Amygdala (tissue), 56 donors: ENCODE measurements around the gene PLCL1.

Experiments used
- DNase-seq, 56 donors: peaks; one replicate each; lab custom pipeline; 2025; lab: John Stamatoyannopoulos, UW

PLCL1 gene

DNA sequence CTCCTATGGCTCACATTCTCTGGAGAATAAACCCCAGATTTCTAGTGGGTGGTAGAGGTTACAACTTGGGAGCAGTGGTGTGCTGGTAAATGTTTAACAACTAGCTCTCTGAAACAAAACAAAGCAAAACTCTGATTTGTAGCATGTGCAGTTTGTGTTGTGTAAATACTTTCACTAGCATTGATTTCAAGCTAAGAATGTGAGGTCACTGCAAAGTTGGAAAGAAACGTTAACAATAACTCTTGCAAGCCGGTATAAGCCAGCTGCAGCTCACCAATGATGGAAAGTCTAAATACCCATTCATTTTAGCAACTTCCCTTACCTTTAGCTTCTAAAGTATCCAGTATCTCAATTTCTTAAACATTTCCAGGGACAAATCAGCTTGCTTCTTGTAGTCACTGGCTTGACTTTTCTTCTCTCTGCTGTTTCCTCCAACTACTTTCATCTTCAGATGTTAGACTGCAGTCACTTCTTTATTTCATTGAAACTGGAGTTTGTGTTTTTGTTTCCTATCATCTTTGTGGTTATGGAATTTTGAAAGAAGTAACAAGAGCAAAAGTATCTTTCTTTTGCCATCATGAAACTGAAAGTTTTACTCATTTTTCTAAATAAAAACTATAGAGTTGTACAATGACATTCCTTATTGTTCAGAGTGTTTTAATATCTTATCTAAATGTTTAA is 140.2 kb downstream of the PLCL1 start:
- DNase-seq: no peak

DNA sequence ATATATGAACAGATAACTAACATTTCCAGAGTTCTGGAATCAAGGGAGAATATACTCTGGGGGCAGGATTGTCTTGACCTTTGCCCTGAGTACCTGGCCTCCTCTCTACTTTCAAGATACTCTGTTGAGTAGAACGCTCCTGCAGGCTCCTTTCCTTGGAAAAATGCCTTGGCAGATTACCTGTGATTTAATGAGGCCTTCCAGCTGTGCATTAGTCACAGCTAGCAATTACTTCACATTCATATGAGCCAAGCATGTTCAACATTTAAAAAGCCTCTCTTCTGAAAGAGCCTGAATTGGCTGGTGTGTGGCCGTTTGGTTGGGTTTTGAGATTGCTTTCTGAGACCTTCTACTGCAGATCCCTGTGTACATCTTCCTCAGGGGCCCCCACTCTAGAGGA is 142.2 kb downstream of the PLCL1 start:
- no peak for DNase-seq

DNA sequence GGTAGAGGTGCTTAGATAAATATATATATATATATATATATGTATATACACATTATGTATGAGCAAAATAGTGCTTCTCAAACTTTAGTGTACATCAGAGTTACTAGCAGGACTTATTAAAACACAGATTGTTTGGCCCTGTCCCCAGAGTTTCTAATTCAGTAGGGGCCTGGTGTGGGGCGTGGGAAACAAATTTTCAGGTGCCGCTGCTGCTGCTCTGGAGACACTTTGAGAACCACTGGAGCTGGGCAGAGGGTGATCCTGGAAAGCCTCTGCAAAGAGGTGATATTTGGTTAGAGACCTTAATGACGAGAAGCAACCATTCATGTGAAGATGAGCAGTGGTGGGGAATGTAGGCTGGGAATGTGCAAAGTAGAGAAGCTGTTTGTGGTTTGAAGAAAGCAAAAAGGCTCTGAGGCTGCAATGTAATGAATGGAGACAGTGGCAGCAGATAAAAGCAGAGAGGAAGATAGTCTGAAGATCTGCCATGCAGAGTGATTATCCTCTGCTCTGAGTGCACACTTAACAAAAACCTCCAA is 142.9 kb downstream of the PLCL1 start:
- no peak for DNase-seq

GRCh38 chr2:197949224-197949623 is 144.8 kb downstream of the PLCL1 start:
- DNase-seq: no peak

- no peak for DNase-seq
Measured at GRCh38 chr2:197950006-197950405, 145.6 kb downstream of the PLCL1 start.

GRCh38 chr2:197950724-197951123 is 146.3 kb downstream of the PLCL1 start:
- no peak for DNase-seq

DNA sequence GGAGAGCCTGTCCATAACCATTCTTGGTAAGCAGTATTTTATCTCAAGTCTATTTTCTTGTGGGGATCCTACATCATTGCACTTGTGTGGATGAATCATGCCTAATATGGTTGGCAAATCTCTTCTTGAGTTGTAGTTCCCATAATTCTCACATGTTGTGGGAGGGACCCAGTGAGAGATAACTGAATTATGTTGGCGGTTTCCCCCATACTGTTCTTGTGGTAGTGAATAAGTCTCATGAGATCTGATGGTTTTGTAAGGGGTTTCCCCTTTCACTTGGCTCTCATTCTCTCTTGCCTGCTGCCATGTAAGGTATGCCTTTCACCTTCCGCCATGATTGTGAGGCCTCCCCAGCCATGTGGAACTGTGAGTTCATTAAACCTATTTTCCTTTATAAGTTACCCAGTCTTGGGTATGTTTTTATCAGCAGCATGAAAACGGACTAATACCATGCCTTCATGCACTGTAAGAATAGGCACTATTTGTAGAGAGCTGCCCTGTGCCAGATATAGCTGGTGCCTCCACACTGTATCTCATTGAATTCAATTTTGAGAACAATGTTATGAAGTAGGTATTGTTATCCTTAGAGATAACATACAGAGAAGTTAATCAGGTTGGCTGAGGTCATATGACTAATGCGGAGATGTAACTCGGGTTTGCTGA is 148.3 kb downstream of the PLCL1 start:
- DNase-seq: no peak

GRCh38 chr2:197954328-197954727 is 149.9 kb downstream of the PLCL1 start:
- DNase-seq: no peak

DNA sequence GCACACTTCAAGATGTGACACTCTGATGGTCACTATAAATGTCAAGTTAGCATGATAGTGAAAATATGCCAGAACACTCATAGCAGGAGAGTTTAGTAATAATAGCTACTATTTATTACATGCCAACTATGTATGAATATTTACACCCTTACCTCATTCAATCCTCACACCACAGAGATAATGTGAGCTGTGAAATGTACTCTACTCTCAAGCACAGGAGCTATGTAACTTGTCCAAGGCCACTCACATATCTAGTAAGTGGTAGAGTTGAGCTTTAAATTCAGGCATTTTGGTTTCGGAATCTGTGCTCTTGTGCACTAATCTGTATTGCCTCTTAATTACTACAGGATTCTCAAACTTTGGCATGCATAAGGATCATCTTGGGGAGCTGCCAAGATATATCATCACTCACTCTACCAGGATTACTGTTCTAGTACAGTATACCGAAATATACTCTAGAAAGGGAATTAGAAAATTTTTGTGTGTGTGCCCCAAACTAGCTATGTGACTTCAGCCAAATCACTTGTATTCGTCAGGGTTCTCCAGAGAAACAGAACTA is 154.3 kb downstream of the PLCL1 start:
- DNase-seq: no peak

DNA sequence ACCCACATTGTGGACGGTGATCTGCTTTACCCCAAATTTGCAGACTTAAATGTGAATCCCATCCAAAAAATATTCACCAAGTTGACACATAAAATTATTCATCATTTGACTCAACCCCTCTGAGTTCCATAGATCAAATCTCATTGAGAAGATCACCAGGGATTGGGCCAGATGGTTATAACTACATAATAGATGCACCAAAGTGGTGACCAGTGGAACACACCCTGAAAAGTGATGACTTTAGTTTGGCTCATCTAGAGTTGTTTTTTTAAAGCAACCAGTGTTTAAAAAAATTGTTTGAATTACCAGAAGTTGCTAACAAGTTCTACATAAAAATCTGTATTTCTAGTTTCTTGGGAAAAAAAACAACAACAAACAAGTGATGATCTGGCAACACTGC is 155.0 kb downstream of the PLCL1 start:
- DNase-seq: no peak

- no peak for DNase-seq
Measured at GRCh38 chr2:197960786-197961185, 156.4 kb downstream of the PLCL1 start.

DNA sequence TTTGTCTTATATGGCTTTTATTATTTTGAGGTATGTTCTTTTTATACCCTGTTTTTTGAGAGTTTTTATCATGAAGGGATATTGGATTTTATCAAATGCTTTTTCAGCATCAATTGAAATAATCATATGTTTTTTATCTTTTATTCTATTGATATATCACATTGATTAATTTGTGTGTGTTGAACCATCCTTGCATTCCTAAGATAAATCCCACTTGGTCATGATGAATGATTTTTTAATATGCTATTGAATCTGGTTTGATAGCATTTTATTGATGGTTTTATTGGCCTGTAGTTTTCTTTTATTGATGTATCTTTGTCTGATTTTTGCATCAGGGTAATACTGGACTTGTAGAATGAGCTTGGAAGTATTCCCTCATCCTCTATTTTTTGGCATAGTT is 160.3 kb downstream of the PLCL1 start:
- DNase-seq: no peak

DNA sequence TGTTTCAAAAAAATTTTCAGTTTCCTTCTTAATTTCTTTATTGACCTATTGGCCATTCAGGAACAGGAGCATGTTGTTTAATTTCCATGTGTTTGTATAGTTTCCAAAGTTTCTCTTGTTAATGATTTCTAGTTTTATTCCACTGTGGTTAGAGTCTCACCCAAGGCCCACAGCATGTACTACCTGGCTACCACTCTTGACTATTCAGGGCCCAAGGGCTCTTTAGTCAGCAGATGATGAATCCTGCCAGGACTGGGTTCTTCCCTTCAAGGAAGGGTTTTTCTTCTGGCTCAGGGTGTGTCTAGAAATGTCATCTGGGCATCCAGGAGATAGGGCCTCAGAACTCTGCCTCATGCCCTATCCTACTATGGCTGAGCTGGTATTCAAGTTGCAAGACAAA is 161.4 kb downstream of the PLCL1 start:
- no peak for DNase-seq

DNA sequence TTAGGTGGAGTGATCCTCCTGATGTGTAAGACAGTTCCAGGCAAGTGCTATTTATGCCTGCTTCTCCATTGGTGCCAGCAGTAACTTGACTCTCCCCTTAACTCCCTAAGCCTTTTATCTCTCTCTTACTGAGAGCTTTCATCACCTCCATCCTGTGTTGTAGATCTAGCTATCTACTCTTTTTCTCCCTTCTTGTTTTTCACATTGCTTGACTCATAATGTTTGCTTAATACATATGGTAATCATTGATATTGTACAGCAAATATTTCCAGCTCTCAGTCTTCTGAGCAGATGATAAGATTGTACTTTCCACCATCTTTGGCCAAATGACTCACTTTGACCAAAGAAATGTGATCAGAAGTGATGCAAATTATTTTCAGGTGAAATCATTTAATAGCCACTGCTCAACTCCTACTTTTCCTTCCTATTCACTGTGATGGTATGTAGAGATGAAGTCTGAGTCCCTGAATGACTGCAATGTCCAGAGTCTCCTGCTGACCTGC is 165.0 kb downstream of the PLCL1 start:
- DNase-seq: no peak

DNA sequence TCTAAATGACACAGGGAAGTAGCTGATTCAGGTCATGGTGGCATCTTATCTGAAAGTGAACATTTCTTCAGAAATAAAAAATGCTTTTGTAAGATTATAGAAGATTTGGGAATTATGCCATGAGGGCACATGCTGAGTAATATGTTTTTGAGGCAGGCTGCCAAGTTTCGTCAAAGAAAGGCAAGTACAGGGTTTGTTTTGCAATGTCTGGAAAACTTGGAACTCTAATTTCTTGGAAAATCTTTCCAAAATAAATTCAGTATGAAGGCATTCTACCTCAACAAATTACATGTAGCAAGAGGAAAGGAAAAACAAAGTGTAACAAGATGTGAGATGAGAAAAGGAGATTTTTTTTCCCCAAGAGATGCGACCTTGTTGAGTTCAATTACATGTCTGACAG is 167.7 kb downstream of the PLCL1 start:
- DNase-seq: no peak

DNA sequence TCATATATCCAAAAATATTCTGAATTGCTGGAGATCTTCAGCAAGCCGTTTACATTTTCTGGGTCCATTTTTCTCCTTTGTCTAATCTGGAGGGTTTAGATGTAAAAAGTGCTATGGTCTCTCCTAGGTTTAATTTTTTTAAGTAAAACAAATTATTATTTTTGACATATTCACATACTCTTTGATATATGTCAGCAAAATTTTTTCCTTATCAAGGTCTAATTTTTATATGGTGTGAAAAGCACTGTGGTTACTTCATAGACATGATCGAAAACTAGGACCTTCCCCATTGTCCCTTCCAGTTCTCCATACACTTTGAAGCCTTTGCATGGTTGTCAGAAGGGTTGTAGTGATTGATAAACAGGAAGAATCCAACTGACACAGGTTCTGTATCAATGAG is 168.2 kb downstream of the PLCL1 start:
- no peak for DNase-seq

DNA sequence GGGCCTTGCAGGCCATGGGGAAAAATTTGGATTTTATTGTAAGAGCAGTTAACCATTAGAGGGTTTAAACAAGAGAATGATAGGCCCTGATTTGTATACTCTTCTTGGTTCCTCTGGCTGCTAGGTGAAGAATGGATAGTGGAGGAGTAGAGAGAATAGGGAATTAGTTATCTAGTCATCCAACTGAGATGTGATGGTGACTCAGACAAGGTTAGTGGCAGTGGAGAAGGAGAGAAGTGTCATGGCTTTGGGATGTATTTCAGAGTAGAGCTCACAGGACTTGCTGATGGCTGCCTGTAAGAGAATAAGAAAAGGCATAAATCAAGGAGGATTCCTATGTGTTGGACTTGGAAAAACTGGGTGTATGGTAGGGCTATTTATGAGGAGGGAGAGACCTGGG is 169.4 kb downstream of the PLCL1 start:
- no peak for DNase-seq

DNA sequence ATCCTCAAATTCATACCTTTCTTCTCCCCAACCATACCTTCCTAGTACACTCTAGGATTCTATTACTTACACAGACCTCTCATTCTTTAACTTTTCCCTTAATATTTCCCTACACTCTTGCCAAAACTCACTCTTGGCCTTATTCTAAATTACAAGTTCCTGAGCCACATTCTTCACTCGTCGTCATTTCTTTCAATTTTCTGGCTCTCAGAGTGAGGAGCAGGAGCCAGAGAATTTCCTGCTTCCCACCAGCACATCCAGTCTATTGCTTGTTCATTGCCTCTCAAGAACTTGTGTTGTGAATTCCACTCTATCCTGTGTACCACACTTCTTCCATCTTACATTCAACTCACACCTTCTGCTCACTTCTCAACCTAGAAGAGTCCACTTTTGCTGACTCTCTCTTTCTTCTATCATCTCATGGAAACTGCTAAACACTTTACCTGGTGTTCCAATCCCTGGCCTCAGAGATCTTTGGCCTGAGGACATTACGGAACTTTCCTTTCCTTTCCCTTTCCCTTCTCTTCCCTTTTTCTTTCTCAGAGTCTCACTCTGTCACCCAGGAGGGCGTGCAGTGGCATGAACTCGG is 171.6 kb downstream of the PLCL1 start:
- DNase-seq: no peak

DNA sequence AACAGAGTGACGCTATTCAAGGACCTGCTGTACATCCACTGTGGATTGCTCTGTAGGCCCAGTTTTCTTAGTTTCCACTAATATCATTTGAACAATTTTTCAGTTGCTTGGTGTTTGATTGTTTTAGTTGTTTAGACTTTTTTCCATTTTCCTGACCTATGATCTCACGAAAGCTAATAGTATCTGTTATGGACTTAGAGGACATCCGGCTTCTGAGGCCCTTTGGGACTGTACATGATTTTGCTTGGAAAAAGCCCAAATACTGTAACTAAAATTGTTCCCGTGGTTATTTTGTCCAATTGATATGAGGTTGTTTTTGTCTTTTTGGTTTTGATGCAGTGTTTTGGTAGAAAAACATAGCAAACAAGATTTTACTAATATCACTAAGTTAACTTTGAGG is 174.6 kb downstream of the PLCL1 start:
- no peak for DNase-seq

- DNase-seq: no peak
Measured at GRCh38 chr2:197982565-197982964, 178.2 kb downstream of the PLCL1 start.

DNA sequence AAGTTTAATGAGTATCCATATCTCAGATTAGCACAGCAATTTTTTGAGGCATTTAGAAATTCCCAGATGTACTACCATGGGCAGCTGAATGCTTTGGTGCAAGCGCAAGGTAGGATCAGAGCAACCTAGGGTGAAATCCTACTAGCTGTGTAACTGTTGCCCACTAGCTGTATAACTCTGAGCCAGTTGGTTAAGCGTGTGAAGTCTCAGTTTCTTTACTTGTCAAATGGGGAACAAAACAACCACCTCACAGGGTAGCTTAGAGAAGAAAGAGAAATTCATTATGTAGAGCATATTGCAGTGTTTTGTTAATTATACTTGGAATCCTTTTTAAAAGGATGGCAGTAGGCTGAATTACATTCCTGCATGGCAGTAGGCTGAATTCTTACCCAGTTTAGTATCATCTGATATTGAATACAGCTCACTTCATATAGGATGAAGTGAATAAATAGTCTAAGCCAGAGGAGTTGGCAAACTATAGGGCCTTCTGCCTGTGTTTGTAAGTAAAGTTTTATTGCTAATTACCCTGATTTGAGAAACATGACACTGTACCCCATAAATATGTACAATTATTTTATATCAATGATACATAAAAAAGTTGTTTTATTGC is 180.7 kb downstream of the PLCL1 start:
- no peak for DNase-seq
